Endothelial cell (in vitro differentiated cells): Measurements from ENCODE around the gene MED27. TPM values are rescaled to one million over a fixed set of nuclear protein-coding genes. Genes with fewer than 3 reads are reported as not detected.

Experiments
- DNase-seq: peaks from one replicate; pipeline ENCODE4 v3.0.0; 2021; ENCODE audit warnings: low spot score
- H3K27ac Mint-ChIP-seq: one replicate; pipeline ENCODE4 v1.8.0; 2021; ENCODE audit warnings: mixed read lengths, inconsistent platforms; ENCODE audit not compliant: unreplicated experiment
- H3K27me3 Mint-ChIP-seq: one replicate; pipeline ENCODE4 v1.8.0; 2021; ENCODE audit warnings: mild to moderate bottlenecking, moderate library complexity, mixed read lengths, inconsistent platforms; ENCODE audit not compliant: unreplicated experiment
- H3K36me3 Mint-ChIP-seq: one replicate; pipeline ENCODE4 v1.8.0; 2021; ENCODE audit warnings: mild to moderate bottlenecking, low read depth, mixed read lengths, inconsistent platforms; ENCODE audit not compliant: unreplicated experiment
- H3K4me1 Mint-ChIP-seq: one replicate; pipeline ENCODE4 v1.8.0; 2021; ENCODE audit warnings: mild to moderate bottlenecking, mixed read lengths, inconsistent platforms; ENCODE audit not compliant: unreplicated experiment
- H3K4me3 Mint-ChIP-seq: one replicate; pipeline ENCODE4 v1.8.0; 2021; ENCODE audit warnings: mild to moderate bottlenecking, mixed read lengths, inconsistent platforms; ENCODE audit not compliant: unreplicated experiment
- H3K9me3 Mint-ChIP-seq: one replicate; pipeline ENCODE4 v1.8.0; 2021; ENCODE audit warnings: mixed read lengths, inconsistent platforms; ENCODE audit not compliant: unreplicated experiment
- CTCF ChIP-seq: fragments of 200-600 bp; sonication (generic); IDR thresholded peaks from one replicate; pipeline ENCODE4 v1.5.0; 2021; ENCODE audit warnings: antibody characterized with exemption; ENCODE audit not compliant: unreplicated experiment
- total RNA-seq: library from RNA; stranded (reverse); fragmentation: NEBNext Ultra II Directional; extraction: Animal tissue kit (Norgen Biotek cat#: 25700); gene quantifications from one replicate; pipeline ENCODE4 v1.2.1, GENCODE V29; 2021; ENCODE audit not compliant: unreplicated experiment

The MED27 gene
- total RNA-seq, 1 donor from 2014 or later = 24.0 TPM

GRCh38 chr9:132023419-132024180 lies 56.1 kb downstream of the MED27 start:
- TF ChIP-seq CTCF = no peak
- peaks cover 3% of the 10 kb centered on the region for H3K36me3 Mint-ChIP-seq
- no peak overlapping the region for H3K4me3 Mint-ChIP-seq
- peaks cover 28% of the 10 kb centered on the region for H3K4me1 Mint-ChIP-seq
- no peaks in the 10 kb centered on the region for H3K27me3 Mint-ChIP-seq
- H3K27ac Mint-ChIP-seq = no peak overlapping the region
- no peaks in the 10 kb centered on the region for H3K9me3 Mint-ChIP-seq
- no peak for DNase-seq

- peaks cover 3% of the 10 kb centered on the region for H3K36me3 Mint-ChIP-seq
- no peak for DNase-seq
- H3K9me3 Mint-ChIP-seq = no peaks in the 10 kb centered on the region
- no peaks in the 10 kb centered on the region for H3K27me3 Mint-ChIP-seq
- peaks cover 28% of the 10 kb centered on the region for H3K4me1 Mint-ChIP-seq
- TF ChIP-seq CTCF = no peak
- H3K27ac Mint-ChIP-seq = no peak overlapping the region
- no peak overlapping the region for H3K4me3 Mint-ChIP-seq
Measured at GRCh38 chr9:132020820-132021510, 58.7 kb downstream of the MED27 start.

- Mint-ChIP-seq H3K27me3 (no peaks in the 10 kb centered on the region), H3K27ac (no peak overlapping the region), H3K36me3 (no peaks in the 10 kb centered on the region), H3K4me1 (peaks cover 28% of the 10 kb centered on the region), H3K4me3 (no peak overlapping the region), H3K9me3 (no peaks in the 10 kb centered on the region)
- DNase-seq = no peak
- TF ChIP-seq CTCF = no peak
Measured at GRCh38 chr9:132020272-132020671, 59.4 kb downstream of the MED27 start.

GRCh38 chr9:132019702-132020101 lies 60.0 kb downstream of the MED27 start:
- no peaks in the 10 kb centered on the region for H3K36me3 Mint-ChIP-seq
- H3K27ac Mint-ChIP-seq = no peak overlapping the region
- no peaks in the 10 kb centered on the region for H3K9me3 Mint-ChIP-seq
- no peaks in the 10 kb centered on the region for H3K27me3 Mint-ChIP-seq
- peaks cover 23% of the 10 kb centered on the region for H3K4me1 Mint-ChIP-seq
- no peak overlapping the region for H3K4me3 Mint-ChIP-seq
- no peak for DNase-seq
- TF ChIP-seq CTCF = no peak

GRCh38 chr9:132018957-132019405 lies 60.7 kb downstream of the MED27 start:
- Mint-ChIP-seq H3K4me3 (no peak overlapping the region), H3K4me1 (peaks cover 24% of the 10 kb centered on the region), H3K27me3 (no peaks in the 10 kb centered on the region), H3K27ac (no peak overlapping the region), H3K36me3 (no peaks in the 10 kb centered on the region), H3K9me3 (no peaks in the 10 kb centered on the region)
- TF ChIP-seq CTCF = no peak
- no peak for DNase-seq
